Tibial nerve (tissue), 4 donors: ENCODE data around the gene TLK1. TPM values are rescaled to one million over a fixed set of nuclear protein-coding genes. Genes with fewer than 3 reads are reported as not detected.

Experiments
- DNase-seq, 2 donors: peaks; one replicate each; pipeline ENCODE4 v3.0.0-alpha.2; 2019; ENCODE audit warnings: low spot score in 2 of 2
- H3K27ac ChIP-seq, 4 donors: fragments of 200-600 bp; sonication (generic) in 3 of 4; one replicate each; pipeline ENCODE4 v1.5.1; 2017 to 2019; ENCODE audit warnings: mild to moderate bottlenecking in 1 of 4
- H3K27me3 ChIP-seq, 2 donors: fragments of 200-600 bp; sonication (generic) in 1 of 2; one replicate each; pipeline versions ENCODE4 v1.5.1 to v1.6.0; 2017 to 2019
- H3K36me3 ChIP-seq, 3 donors: fragments of 200-600 bp; sonication (generic); one replicate each; pipeline ENCODE4 v1.5.1; 2018 to 2019
- H3K4me1 ChIP-seq, 4 donors: fragments of 200-600 bp; sonication (generic) in 3 of 4; one replicate each; pipeline ENCODE4 v1.5.1; 2017 to 2019
- H3K4me3 ChIP-seq, 4 donors: fragments of 200-600 bp; sonication (generic) in 3 of 4; one replicate each; pipeline ENCODE4 v1.5.1; 2017 to 2019; ENCODE audit warnings: mild to moderate bottlenecking in 1 of 4, moderate library complexity in 1 of 4
- H3K9me3 ChIP-seq, 4 donors: fragments of 200-600 bp; sonication (generic) in 3 of 4; one replicate each; pipeline ENCODE4 v1.5.1; 2017 to 2019
- EP300 ChIP-seq, 2 donors: sonication (generic); formaldehyde crosslinking; IDR thresholded peaks; one replicate each; pipeline ENCODE4 v1.6.1; 2017; ENCODE audit warnings: antibody characterized with exemption in 2 of 2, mild to moderate bottlenecking in 1 of 2
- POLR2A ChIP-seq, 2 donors: fragments of 450-650 bp; IDR thresholded peaks; one replicate each; pipeline ENCODE4 v1.6.1; 2017; ENCODE audit warnings: antibody characterized with exemption in 2 of 2, mild to moderate bottlenecking in 2 of 2, moderate library complexity in 2 of 2
- WGBS, 2 donors: methylation state at CpG; one replicate each; pipeline ENCODE4 v1.1.5; 2018; 5-methylcytosine and 5-hydroxymethylcytosine counted together
- total RNA-seq, 4 donors: library from RNA; depleted of rRNA; stranded (reverse); fragments of >200 nt; gene quantifications; one replicate each; pipeline ENCODE4 v1.1.0, GENCODE V29; 2016
- TF ChIP-seq, protein P1 (sequence below), 5 experiments: fragments of 200-600 bp in 3 of 5; fragments of 450-650 bp in 2 of 5; sonication (generic) in 3 of 5; IDR thresholded peaks; one replicate each; pipeline ENCODE4 v1.5.1; 2016 to 2019; ENCODE audit warnings: antibody characterized with exemption in 5 of 5, mild to moderate bottlenecking in 3 of 5, moderate library complexity in 2 of 5

Gene TLK1
- total RNA-seq, 4 donors from 2014 or later: 25.7 to 54.7 (median 45.4) TPM

DNA sequence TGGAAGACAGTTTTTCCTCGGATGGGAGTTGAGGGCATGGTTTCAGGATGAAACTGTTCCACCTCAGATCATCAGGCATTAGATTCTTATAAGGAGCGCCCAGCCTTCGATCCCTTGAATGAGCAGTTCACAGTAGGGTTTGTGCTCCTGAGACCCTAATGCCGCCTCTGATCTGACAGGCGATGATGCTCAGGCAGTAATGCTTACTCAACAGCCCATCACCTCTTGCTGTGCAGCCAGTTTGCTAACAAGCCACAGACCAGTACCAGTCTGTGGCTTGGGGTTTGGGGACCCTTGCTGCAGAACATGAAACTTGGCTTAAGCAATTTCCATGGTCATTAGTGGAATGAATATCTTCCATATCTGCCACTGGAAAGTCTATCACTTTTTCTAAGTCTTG, 175.3 kb downstream of the TLK1 start:
- DNase-seq: no peak
- no peaks in the 10 kb centered on the region for H3K27me3 ChIP-seq
- no peak overlapping the region for H3K4me3 ChIP-seq
- H3K9me3 ChIP-seq: no peaks in the 10 kb centered on the region
- no peak overlapping the region for H3K27ac ChIP-seq
- H3K4me1 ChIP-seq: no peaks in the 10 kb centered on the region
- peaks cover 0 to 3% (median 0%) of the 10 kb centered on the region in 3 donors for H3K36me3 ChIP-seq
- WGBS, 2 donors: 80 to 92% methylated on average over 5 of the region's 5 CpGs
- TF ChIP-seq, protein P1, sequence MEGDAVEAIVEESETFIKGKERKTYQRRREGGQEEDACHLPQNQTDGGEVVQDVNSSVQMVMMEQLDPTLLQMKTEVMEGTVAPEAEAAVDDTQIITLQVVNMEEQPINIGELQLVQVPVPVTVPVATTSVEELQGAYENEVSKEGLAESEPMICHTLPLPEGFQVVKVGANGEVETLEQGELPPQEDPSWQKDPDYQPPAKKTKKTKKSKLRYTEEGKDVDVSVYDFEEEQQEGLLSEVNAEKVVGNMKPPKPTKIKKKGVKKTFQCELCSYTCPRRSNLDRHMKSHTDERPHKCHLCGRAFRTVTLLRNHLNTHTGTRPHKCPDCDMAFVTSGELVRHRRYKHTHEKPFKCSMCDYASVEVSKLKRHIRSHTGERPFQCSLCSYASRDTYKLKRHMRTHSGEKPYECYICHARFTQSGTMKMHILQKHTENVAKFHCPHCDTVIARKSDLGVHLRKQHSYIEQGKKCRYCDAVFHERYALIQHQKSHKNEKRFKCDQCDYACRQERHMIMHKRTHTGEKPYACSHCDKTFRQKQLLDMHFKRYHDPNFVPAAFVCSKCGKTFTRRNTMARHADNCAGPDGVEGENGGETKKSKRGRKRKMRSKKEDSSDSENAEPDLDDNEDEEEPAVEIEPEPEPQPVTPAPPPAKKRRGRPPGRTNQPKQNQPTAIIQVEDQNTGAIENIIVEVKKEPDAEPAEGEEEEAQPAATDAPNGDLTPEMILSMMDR (IDR thresholded peaks at IDR 0.05): no peak

DNA sequence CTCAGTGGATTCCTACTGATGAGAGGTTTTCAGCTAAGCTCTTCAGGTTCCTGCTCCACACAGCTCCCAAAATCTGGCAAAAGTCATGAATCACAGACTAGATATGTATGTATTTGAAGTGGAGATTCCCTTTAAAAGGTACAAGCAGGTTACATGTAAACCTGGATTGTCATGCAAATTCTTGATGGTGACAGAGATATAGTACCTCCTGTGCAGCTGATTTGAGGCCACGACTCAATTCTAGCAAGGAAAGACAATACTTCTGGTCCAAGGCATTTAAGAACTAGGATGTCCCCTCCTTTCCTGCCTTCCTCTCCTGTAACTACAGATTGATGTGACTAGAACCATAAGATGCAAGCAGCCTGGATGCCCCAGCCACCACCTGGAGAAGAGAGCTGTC, 176.6 kb downstream of the TLK1 start:
- no peak for DNase-seq
- Histone ChIP-seq H3K9me3 (no peaks in the 10 kb centered on the region), H3K27me3 (no peaks in the 10 kb centered on the region), H3K27ac (no peak overlapping the region), H3K4me1 (no peaks in the 10 kb centered on the region), H3K36me3 (no peaks in the 10 kb centered on the region), H3K4me3 (no peak overlapping the region)
- TF ChIP-seq EP300 (IDR thresholded peaks at IDR 0.05) (no peak), POLR2A (IDR thresholded peaks at IDR 0.05) (no peak)
- TF ChIP-seq, protein P1 (IDR thresholded peaks at IDR 0.05): no peak
- 71 to 75% methylated on average over 1 of the region's 1 CpG for WGBS, 2 donors

- H3K27ac ChIP-seq: no peak overlapping the region
- H3K4me1 ChIP-seq: peaks cover 0 to 16% (median 0%) of the 10 kb centered on the region in 4 donors
- no peak for DNase-seq
- TF ChIP-seq POLR2A (IDR thresholded peaks at IDR 0.05) (no peak), EP300 (IDR thresholded peaks at IDR 0.05) (no peak)
- TF ChIP-seq, protein P1 (IDR thresholded peaks at IDR 0.05): no peak
- H3K9me3 ChIP-seq: no peaks in the 10 kb centered on the region
- H3K4me3 ChIP-seq: no peak overlapping the region
- H3K36me3 ChIP-seq: no peaks in the 10 kb centered on the region
- 65 to 77% methylated on average over 4 of the region's 4 CpGs for WGBS, 2 donors
- H3K27me3 ChIP-seq: no peaks in the 10 kb centered on the region
Observed at GRCh38 chr2:170975943-170976270, 184.8 kb downstream of the TLK1 start.

DNA sequence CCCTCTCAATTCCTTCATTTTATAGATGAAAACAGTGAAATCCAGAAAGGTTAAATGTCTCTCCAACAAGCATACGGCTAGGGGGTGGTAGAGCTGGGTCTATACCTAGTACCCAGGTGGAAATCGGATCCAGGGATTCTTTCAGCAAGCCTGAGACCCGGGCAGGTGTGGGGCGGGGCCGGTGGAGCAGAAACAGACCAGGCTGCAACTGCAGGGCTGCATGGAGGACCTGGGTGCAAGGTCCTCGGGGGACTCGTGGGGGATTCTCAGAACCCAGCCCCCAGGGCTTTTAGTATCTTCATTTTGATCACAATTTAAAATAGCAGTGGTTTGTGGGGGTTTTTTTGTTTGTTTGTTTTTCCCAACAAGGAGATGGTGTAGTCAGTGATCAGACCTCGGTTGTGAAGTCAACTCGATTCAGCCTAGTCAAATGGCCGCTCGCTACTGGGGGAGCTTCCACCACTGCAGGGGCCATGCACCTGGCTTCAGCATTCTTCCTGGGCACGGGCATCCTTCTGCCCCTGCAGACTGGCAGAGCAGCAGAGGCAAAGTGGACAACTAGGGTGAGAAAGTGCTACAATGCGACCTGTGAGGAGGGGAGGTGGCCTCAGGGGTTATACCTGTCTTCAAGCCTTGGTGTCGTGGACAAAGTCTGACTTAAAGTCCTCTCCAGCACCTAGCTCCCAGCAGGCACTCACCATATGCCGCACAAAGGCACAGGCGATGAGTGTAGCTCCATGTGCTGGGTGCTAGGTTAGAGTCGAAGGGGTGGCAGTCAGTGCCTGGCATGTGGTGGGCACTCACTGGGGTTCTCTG, 185.4 kb downstream of the TLK1 start:
- TF ChIP-seq, protein P1 (IDR thresholded peaks at IDR 0.05): no peak
- TF ChIP-seq POLR2A (IDR thresholded peaks at IDR 0.05) (no peak), EP300 (IDR thresholded peaks at IDR 0.05) (no peak)
- no peak for DNase-seq
- Histone ChIP-seq H3K27ac (no peak overlapping the region), H3K36me3 (no peaks in the 10 kb centered on the region), H3K9me3 (no peaks in the 10 kb centered on the region), H3K4me1 (peaks cover 0 to 16% (median 0%) of the 10 kb centered on the region in 4 donors), H3K4me3 (no peak overlapping the region), H3K27me3 (no peaks in the 10 kb centered on the region)
- 88 to 91% methylated on average over 16 to 17 of the region's 17 CpGs for WGBS, 2 donors

DNA sequence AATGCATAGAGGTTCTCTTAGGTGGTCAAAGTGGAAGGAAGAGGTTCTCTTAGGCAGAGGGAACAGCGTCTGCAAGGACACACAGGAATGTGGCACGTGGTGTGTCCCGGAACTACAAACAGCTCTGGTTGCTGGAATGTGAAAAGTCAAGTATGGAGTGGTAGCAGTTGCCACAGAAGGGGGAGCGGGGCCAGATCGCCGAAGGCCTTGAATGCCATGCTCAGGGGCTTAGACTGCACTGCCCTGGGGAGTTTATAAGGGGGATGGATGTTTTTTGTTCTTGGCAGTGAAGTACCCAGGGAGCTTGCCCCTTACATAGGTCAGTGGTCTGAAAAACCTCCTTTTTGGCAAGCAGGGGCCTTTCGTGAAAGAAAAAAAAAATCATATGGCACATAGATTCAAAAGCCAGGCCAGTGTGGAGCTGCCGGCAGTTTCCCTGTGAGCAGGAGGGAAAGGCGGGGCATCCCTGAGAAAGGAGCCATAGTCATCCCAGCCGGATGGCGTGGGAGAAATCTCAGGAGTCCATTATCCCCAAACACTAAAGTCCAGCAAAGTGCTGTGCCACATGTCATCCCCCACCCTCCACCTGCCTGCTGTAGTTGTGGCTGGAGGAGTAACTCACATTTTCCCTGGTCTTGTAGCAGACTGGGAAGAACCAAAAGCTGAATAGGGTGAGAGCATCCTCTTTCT, 186.2 kb downstream of the TLK1 start:
- Histone ChIP-seq H3K4me1 (peaks cover 0 to 16% (median 0%) of the 10 kb centered on the region in 4 donors), H3K27me3 (no peaks in the 10 kb centered on the region), H3K36me3 (no peaks in the 10 kb centered on the region), H3K27ac (no peak overlapping the region), H3K4me3 (peak overlapping the region; percentile 56 to 90 (median 74)), H3K9me3 (no peaks in the 10 kb centered on the region)
- TF ChIP-seq EP300 (IDR thresholded peaks at IDR 0.05): no peak
- TF ChIP-seq, protein P1 (IDR thresholded peaks at IDR 0.05): no peak
- DNase-seq: no peak
- WGBS, 2 donors: 77 to 80% methylated on average over 11 of the region's 11 CpGs
